ENCODE data around the gene REEP3. TPM values are rescaled to one million over a fixed set of nuclear protein-coding genes. Genes with fewer than 3 reads are reported as not detected.

The REEP3 gene
- polyA plus RNA-seq, 1 donor from 2014 or later, result 6.9 TPM

GRCh38 chr10:63630085-63630930 is 109.1 kb downstream of the REEP3 start (continued):
- TF ChIP-seq CTCF (IDR thresholded peaks at IDR 0.05; ENCODE audit: poor library complexity, severe bottlenecking) (no peak), TAF1 (IDR thresholded peaks at IDR 0.05; ENCODE audit: low read depth) (no peak)

- no peaks in the 10 kb centered on the region for H3K9me2 ChIP-seq (ENCODE audit: insufficient read depth, low read length)
- no peaks in the 10 kb centered on the region for H3K27me3 ChIP-seq (ENCODE audit: insufficient read depth, low read depth, low read length)
- peak overlapping the region; percentile 74 for H3K9ac ChIP-seq (ENCODE audit: low read length)
- no peak for TF ChIP-seq RAD21 (conservative IDR thresholded peaks at IDR 0.05)
- TF ChIP-seq REST (IDR thresholded peaks at IDR 0.05; ENCODE audit: borderline replicate concordance), result peak; percentile 38
- peak; percentile 17 for TF ChIP-seq SMC3 (conservative IDR thresholded peaks at IDR 0.05; ENCODE audit: poor library complexity)
- H3K79me2 ChIP-seq (replicated peaks; ENCODE audit: insufficient read depth, low read length), result no peaks in the 10 kb centered on the region
- no peaks in the 10 kb centered on the region for H4K20me1 ChIP-seq (ENCODE audit: insufficient read depth)
- peak overlapping the region; percentile 30 for H3K27ac ChIP-seq (ENCODE audit: low read length)
- peak overlapping the region; percentile 57 for H3K4me2 ChIP-seq (ENCODE audit: low read length)
- H3K36me3 ChIP-seq (ENCODE audit: insufficient read depth, low read length), result no peaks in the 10 kb centered on the region
- peak overlapping the region; percentile 41 for H2AFZ ChIP-seq (ENCODE audit: low read depth, low read length)
- H3F3A ChIP-seq (ENCODE audit: insufficient read depth, low read length, poor library complexity, severe bottlenecking), result peaks cover 5% of the 10 kb centered on the region
- no peaks in the 10 kb centered on the region for H3K9me3 ChIP-seq (ENCODE audit: low read length)
- peak overlapping the region; percentile 80 for H3K4me3 ChIP-seq (ENCODE audit: low read length)
These were observed 109.9 kb downstream of the REEP3 start for GRCh38 chr10:63630931-63631680.

- Histone ChIP-seq H3K9me3 (ENCODE audit: low read length) (no peaks in the 10 kb centered on the region), H2AFZ (ENCODE audit: low read depth, low read length) (no peak overlapping the region), H3K36me3 (ENCODE audit: insufficient read depth, low read length) (no peaks in the 10 kb centered on the region), H3K27me3 (ENCODE audit: insufficient read depth, low read depth, low read length) (no peaks in the 10 kb centered on the region), H3K4me2 (ENCODE audit: low read length) (no peak overlapping the region), H3K9me2 (ENCODE audit: insufficient read depth, low read length) (no peaks in the 10 kb centered on the region), H3K4me3 (ENCODE audit: low read length) (no peak overlapping the region), H3K9ac (ENCODE audit: low read length) (no peak overlapping the region), H4K20me1 (ENCODE audit: insufficient read depth) (no peaks in the 10 kb centered on the region), H3K79me2 (replicated peaks; ENCODE audit: insufficient read depth, low read length) (no peaks in the 10 kb centered on the region), H3K27ac (ENCODE audit: low read length) (no peak overlapping the region), H3F3A (ENCODE audit: insufficient read depth, low read length, poor library complexity, severe bottlenecking) (peaks cover 5% of the 10 kb centered on the region)
- TF ChIP-seq EZH2 (IDR thresholded peaks at IDR 0.05; ENCODE audit: borderline replicate concordance, insufficient read depth, low read length, poor library complexity, severe bottlenecking), result no peak
- no peak for TF ChIP-seq TAF1 (IDR thresholded peaks at IDR 0.05; ENCODE audit: low read depth)
- TF ChIP-seq MXI1 (conservative IDR thresholded peaks at IDR 0.05; ENCODE audit: poor library complexity, severe bottlenecking), result no peak
- TF ChIP-seq REST (IDR thresholded peaks at IDR 0.05; ENCODE audit: borderline replicate concordance), result no peak
- no peak for TF ChIP-seq CTCF (IDR thresholded peaks at IDR 0.05; ENCODE audit: poor library complexity, severe bottlenecking)
- TF ChIP-seq EP300 (conservative IDR thresholded peaks at IDR 0.05; ENCODE audit: poor library complexity, severe bottlenecking), result no peak
- TF ChIP-seq SMC3 (conservative IDR thresholded peaks at IDR 0.05; ENCODE audit: poor library complexity), result no peak
- TF ChIP-seq RAD21 (conservative IDR thresholded peaks at IDR 0.05), result no peak
These were observed 110.8 kb downstream of the REEP3 start for GRCh38 chr10:63631991-63632390.
